SW480 (cell line): ENCODE results near the gene CTAGE9.

Experiments used
- DNase-seq: peaks from one replicate; pipeline ENCODE4 v3.0.0-alpha.2; 2016; ENCODE audit warnings: low spot score

The CTAGE9 gene

GRCh38 chr6:131663578-131664165 is 47.1 kb downstream of the CTAGE9 start:
- DNase-seq, result no peak

GRCh38 chr6:131660195-131660594 is 50.6 kb downstream of the CTAGE9 start:
- DNase-seq, result no peak
